ENCODE data around the gene GREB1. TPM values are rescaled to one million over a fixed set of nuclear protein-coding genes. Genes with fewer than 3 reads are reported as not detected.

GREB1 gene
- total RNA-seq, 4 donors from 2014 or later, result 8.1 to 74.3 (median 26.7) TPM

DNA sequence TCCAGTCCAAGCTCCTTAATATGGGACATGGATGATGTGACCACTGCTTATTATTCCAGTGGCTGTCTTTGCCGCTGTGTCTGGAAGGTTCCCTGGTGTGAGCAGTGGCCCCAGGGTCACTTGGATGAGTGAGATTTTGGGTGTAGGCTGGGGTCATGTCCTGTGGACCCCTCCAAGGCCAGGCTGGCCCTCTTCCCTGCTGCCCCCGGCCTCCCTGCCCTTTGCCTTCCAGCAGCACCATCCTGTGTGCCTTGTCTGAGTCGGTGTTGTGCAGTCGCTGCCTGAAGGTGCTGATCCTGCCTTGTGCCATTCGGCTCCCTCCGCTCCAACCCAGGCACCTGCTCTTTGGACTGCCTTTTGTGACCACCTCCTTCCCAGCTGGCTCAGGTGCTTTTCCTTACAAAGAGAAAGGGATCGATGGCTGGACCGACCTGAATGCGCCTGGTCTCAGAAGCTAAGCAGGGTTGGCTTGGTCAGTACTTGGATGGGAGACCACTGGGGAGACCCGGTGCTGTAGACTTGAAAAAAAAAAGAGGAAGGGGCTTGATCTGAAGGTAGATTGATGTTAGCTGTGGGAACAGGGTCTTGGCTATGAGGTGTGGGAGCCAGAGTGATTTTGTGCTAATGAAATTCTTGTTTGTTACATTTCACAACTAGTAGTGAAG lies 16.7 kb upstream of the GREB1 start:
- no peak overlapping the region for H3K4me3 ChIP-seq
- H3K27me3 ChIP-seq, result no peaks in the 10 kb centered on the region
- H3K36me3 ChIP-seq, result no peaks in the 10 kb centered on the region
- H3K9me3 ChIP-seq, result no peaks in the 10 kb centered on the region
- TF ChIP-seq POLR2A (IDR thresholded peaks at IDR 0.05) (no peak), EP300 (IDR thresholded peaks at IDR 0.05) (no peak)
- TF ChIP-seq, protein P1, sequence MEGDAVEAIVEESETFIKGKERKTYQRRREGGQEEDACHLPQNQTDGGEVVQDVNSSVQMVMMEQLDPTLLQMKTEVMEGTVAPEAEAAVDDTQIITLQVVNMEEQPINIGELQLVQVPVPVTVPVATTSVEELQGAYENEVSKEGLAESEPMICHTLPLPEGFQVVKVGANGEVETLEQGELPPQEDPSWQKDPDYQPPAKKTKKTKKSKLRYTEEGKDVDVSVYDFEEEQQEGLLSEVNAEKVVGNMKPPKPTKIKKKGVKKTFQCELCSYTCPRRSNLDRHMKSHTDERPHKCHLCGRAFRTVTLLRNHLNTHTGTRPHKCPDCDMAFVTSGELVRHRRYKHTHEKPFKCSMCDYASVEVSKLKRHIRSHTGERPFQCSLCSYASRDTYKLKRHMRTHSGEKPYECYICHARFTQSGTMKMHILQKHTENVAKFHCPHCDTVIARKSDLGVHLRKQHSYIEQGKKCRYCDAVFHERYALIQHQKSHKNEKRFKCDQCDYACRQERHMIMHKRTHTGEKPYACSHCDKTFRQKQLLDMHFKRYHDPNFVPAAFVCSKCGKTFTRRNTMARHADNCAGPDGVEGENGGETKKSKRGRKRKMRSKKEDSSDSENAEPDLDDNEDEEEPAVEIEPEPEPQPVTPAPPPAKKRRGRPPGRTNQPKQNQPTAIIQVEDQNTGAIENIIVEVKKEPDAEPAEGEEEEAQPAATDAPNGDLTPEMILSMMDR (IDR thresholded peaks at IDR 0.05), result no peak
- peaks cover 0 to 7% (median 0%) of the 10 kb centered on the region in 4 donors for H3K4me1 ChIP-seq
- no peak overlapping the region for H3K27ac ChIP-seq
- no peak for DNase-seq (ENCODE audit: low spot score in 2 of 2)
- 86 to 88% methylated on average over 10 of the region's 10 CpGs for WGBS, 2 donors

DNA sequence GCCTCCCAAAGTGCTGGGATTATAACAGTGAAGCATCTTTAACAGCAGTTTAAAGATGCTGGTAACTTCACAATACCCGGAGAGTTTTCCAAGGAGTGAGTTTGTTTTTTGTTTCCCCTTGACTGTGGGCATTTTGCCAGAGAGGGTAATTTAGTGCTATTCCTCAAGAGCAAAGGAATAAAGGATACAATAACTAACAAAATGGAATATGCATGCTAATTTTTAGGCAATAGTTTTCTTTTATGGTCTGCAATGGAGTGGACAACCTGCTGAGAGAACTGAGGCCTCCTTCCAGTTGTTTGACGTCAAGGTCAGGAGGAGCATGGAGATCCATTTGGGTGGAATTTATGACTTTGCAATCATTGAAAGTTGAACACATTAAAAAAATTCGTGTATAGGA lies 15.9 kb upstream of the GREB1 start:
- Histone ChIP-seq H3K36me3 (no peaks in the 10 kb centered on the region), H3K4me3 (no peak overlapping the region), H3K4me1 (peaks cover 0 to 7% (median 0%) of the 10 kb centered on the region in 4 donors), H3K27me3 (no peaks in the 10 kb centered on the region), H3K27ac (no peak overlapping the region), H3K9me3 (no peaks in the 10 kb centered on the region)
- no peak for DNase-seq (ENCODE audit: low spot score in 2 of 2)
- TF ChIP-seq POLR2A (IDR thresholded peaks at IDR 0.05), result no peak
- no peak for TF ChIP-seq EP300 (IDR thresholded peaks at IDR 0.05)
- TF ChIP-seq, protein P1 (IDR thresholded peaks at IDR 0.05), result no peak
- WGBS, 2 donors, result 53 to 58% methylated on average over 3 of the region's 3 CpGs

DNA sequence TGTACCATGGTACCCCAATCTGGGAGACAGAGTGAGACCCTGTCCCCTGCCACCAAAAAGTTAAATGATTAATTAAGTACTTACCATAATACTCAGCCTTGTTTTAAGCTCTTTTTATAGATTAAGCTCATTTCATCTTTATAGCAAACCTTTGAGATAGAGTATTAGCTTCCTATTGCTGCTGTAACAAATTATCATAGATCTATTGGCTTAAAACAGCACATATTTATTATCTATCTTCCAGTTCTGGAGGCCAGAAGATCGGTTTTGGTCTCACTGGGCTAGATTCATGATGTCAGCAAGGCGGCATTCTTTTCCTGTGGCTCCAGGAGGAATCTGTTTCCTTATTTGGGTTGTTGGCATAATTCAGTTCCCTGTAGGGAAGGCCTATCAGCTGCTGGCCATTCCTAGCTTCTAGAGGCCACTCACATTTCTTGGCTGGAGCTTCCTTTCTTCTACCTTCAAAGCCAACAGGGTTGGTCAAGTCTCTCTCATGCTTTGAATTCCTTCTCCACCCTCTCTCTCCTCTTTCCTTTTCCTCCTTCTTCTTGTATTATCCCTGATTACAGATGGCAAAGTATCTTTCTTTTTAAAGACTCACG lies 13.7 kb upstream of the GREB1 start:
- no peak overlapping the region for H3K27ac ChIP-seq
- no peaks in the 10 kb centered on the region for H3K27me3 ChIP-seq
- DNase-seq (ENCODE audit: low spot score in 2 of 2), result no peak
- WGBS, 2 donors, result 84 to 91% methylated on average over 3 of the region's 3 CpGs
- H3K4me1 ChIP-seq, result peaks cover 0 to 7% (median 0%) of the 10 kb centered on the region in 4 donors
- no peak overlapping the region for H3K4me3 ChIP-seq
- no peaks in the 10 kb centered on the region for H3K9me3 ChIP-seq
- no peaks in the 10 kb centered on the region for H3K36me3 ChIP-seq
- no peak for TF ChIP-seq POLR2A (IDR thresholded peaks at IDR 0.05)

DNA sequence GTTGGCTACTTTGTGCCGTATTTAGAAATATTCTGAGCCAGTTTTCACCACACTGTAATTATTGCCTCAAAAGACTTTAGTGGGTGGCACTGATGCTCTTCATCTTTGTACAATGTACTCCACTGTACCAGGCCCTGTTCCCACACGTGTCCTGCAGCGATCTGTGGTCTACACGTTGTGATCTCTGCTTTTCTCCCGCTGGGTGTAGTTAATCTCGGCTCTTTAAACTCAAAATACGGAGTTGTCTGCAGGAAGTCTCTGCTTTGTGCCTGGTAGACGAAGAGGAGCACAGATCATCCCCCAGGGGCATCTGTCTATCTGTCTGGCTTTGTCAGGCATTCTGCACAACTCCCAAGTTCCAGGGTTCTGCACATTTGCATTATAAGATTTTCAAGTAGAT lies 12.1 kb upstream of the GREB1 start:
- Histone ChIP-seq H3K9me3 (peaks cover 0 to 2% (median 0%) of the 10 kb centered on the region in 4 donors), H3K4me1 (no peaks in the 10 kb centered on the region), H3K27me3 (no peaks in the 10 kb centered on the region), H3K27ac (no peak overlapping the region), H3K4me3 (no peak overlapping the region), H3K36me3 (peaks cover 0 to 2% (median 0%) of the 10 kb centered on the region in 3 donors)
- no peak for TF ChIP-seq EP300 (IDR thresholded peaks at IDR 0.05)
- no peak for DNase-seq (ENCODE audit: low spot score in 2 of 2)
- 39 to 64% methylated on average over 8 of the region's 8 CpGs for WGBS, 2 donors

DNA sequence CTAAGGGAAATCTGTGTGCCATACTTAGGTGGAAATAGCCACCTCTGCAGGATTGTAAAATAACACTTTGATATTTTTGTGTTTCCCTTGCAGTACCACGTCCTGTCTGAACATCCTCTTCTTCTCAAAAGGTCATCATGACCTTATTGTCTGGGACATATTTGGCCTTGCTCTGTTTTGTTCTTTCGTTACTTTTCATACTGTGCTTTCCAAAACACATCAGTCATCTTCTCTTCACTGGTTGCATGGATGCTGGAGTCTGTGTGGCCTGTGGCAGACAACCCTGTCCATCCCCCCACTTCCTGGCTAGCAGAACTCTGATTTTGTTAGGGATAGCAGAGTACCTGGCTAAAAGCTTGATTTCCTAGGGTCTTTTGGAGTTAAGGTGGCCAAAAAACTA lies 9.4 kb upstream of the GREB1 start:
- Histone ChIP-seq H3K27ac (peak overlapping the region in 1 of 4 donors; percentile 29), H3K4me1 (no peaks in the 10 kb centered on the region), H3K9me3 (peaks cover 0 to 5% (median 0%) of the 10 kb centered on the region in 4 donors), H3K36me3 (peaks cover 0 to 4% (median 0%) of the 10 kb centered on the region in 3 donors), H3K4me3 (no peak overlapping the region), H3K27me3 (no peaks in the 10 kb centered on the region)
- DNase-seq (ENCODE audit: low spot score in 2 of 2), result peak in 1 of 2 donors; percentile 28
- WGBS, 2 donors, result 68 to 76% methylated on average over 2 of the region's 2 CpGs
- TF ChIP-seq POLR2A (IDR thresholded peaks at IDR 0.05), result no peak
- TF ChIP-seq, protein P1 (IDR thresholded peaks at IDR 0.05), result no peak
- TF ChIP-seq EP300 (IDR thresholded peaks at IDR 0.05), result peak in 1 of 2 donors; percentile 53

DNA sequence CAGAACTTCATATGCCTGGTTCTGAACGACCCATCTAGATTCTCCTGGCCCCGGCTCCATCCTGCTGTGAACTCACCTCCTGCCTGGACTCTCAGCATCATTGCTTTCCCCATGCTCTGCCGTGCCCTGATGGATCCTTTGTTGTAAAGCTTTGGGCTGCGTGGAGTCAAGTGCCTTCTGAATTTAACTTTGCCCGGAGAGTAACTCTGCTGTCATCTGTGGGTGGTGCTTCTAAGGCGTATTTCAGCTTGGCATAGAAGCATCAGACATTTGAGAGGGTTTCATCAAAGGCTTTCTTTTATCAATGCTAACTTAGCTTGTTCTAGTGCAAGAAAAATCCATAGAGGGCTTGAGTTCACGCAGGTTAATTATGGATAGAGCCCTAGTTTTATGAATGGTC lies 8.1 kb upstream of the GREB1 start:
- TF ChIP-seq POLR2A (IDR thresholded peaks at IDR 0.05) (no peak), EP300 (IDR thresholded peaks at IDR 0.05) (no peak)
- TF ChIP-seq, protein P1 (IDR thresholded peaks at IDR 0.05), result no peak
- Histone ChIP-seq H3K9me3 (peaks cover 0 to 5% (median 0%) of the 10 kb centered on the region in 4 donors), H3K4me3 (no peak overlapping the region), H3K27ac (peak overlapping the region in 1 of 4 donors; percentile 10), H3K36me3 (peaks cover 0 to 4% (median 0%) of the 10 kb centered on the region in 3 donors), H3K4me1 (no peaks in the 10 kb centered on the region), H3K27me3 (no peaks in the 10 kb centered on the region)
- DNase-seq (ENCODE audit: low spot score in 2 of 2), result no peak
- WGBS, 2 donors, result 71 to 75% methylated on average over 7 of the region's 7 CpGs

All from tibial nerve (tissue), 4 donors.